Activated CD4-positive, alpha-beta T cell treated with anti-CD3 and anti-CD28 coated beads, Interleukin-2, amount 50 U/mL, for 48 hours (primary cell): ENCODE data around the gene ASTN2.

Experiments
- DNase-seq, 2 experiments: peaks; one replicate each; pipeline ENCODE4 v3.0.0-alpha.2; 2020

ASTN2 gene

GRCh38 chr9:117239428-117239827 lies 175.4 kb downstream of the ASTN2 start:
- DNase-seq, result no peak

DNA sequence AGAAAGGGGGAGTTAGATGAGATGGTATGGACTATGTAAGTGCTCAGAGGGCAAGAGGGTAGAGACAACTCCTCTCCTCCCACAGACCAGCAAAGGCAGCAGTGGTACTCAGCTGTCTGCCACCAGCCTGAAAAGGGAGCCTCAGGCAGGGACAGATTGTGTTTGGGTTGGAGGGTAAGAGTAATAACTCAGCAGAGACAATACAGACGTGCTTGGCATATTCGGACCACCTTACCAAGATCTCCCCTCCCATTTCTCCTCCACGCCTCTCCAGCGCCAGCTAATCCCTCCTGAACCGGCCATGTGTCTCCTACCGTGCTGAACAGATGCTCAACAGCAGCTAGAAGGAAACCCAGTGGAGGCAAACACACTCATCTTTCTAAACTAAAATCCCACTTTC lies 180.8 kb downstream of the ASTN2 start:
- no peak for DNase-seq

DNA sequence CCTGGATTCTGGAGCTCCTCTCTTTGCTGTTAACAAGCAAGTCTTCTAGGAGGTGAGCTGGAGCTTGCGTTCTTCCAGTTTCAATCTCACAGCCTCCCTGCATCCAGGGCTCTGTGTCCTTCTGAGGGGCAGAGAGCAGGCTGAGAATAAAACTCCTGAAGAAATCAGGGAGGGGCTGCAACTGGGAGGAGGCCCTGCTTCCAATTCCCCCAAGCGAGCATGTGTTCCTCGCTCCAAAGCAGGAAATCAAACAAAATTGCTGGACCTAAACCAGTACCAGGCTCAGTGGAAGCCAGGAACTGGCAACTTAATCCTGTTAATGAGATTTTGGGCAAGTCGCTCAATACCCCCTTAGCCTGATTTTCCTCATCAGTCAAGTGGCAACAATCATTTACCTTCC lies 181.8 kb downstream of the ASTN2 start:
- no peak for DNase-seq

- DNase-seq, result no peak
Measured at GRCh38 chr9:117232281-117232680, 182.6 kb downstream of the ASTN2 start.

- DNase-seq, result no peak
Measured at GRCh38 chr9:117231012-117231411, 183.8 kb downstream of the ASTN2 start.

DNA sequence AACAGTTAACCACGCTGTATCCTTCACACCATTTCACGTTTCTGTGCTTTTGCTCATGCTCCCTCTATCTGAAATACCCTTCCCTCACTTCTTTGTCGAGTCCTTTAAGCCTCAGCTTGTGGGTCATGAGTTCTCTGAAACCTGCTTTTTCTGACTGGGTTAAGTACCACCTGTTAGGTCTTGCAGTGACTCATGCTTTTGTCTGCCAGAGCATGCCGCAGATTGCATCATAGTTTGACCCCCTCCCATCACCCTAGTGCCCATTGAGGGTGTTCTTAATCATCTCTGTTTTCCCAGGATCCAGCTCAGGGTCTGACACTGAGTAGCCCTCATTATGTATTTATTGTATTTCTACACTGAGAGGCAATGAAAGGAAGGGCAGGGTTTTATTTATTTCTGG lies 190.2 kb downstream of the ASTN2 start:
- no peak for DNase-seq

GRCh38 chr9:117218951-117219350 lies 195.9 kb downstream of the ASTN2 start:
- DNase-seq, result no peak

DNA sequence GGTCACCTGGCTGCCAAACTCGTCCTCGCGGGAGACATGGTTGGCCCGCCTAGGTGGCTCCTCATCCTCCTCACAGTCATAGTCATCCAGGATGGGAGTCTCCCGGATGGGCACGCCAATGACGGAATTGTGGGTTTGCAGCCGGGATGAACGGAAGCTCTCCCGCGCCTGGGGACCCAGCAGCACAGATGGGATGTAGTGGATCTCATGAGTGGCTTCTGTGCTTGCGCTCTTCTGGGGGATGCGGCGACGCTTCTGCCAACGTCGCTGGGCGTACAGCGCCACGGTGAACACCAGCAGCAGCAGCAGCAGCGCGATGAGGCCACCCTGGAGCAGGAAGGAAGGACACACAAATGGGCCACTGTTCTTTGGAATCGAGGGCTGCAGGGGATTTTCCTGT lies 200.4 kb downstream of the ASTN2 start:
- DNase-seq, result no peak

GRCh38 chr9:117211280-117211679 lies 203.6 kb downstream of the ASTN2 start:
- no peak for DNase-seq

- no peak for DNase-seq
Measured at GRCh38 chr9:117205806-117206205, 209.1 kb downstream of the ASTN2 start.

- no peak for DNase-seq
Measured at GRCh38 chr9:117204971-117205370, 209.9 kb downstream of the ASTN2 start.

DNA sequence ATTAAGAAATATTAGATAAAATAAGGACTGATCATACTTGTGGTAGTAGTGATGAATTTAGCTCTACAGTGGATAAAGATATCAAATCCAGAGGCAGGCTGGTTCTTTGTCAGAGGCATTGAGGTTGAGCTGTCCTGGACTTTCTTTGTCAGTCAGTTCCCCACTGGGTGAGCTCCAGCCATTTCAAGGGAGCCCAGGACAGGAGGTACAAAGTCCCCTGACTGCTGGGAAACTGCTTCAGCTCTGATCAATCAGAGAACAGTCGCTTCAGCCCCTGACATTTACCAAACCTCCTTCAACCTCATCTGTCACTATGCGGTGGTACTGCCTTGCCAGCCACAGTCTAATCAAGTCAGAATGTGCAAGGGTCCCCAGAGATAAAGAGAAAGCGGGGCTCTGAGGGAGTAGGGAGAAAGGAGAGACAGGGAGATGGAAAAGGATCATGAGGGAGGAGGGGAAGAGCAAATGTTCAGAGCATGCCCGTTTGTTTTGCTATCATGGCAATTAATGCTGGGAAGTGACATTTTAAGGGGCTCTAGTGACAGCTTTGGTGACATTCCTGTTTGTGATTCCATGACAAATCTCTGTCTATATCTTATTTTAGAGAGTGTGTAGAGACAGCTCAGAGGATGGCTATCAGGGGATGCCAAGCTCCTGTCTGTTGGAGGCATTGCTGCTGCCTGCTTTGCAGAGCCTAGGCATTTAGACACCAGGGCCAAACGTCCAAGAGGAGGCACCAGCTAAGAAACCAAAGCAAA lies 223.2 kb downstream of the ASTN2 start:
- DNase-seq, result no peak

DNA sequence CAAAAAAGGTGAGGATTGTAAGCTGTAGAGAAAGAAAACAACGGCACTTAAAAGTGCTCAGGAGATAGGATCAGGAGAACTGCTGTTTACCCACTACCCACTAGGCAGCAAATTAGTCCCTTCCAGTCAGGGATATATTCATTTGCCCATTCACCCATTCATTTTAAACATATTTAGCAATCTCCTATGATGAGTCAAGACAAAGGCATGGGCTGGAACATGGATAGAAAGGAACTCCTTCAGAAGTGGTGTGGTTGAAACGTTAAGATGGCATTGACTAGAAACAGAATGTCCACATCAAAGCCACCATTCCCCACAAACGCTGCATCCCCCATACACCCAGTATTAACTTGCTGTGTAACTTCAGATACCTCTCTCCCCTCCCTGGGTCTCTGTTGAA lies 225.7 kb downstream of the ASTN2 start:
- no peak for DNase-seq

DNA sequence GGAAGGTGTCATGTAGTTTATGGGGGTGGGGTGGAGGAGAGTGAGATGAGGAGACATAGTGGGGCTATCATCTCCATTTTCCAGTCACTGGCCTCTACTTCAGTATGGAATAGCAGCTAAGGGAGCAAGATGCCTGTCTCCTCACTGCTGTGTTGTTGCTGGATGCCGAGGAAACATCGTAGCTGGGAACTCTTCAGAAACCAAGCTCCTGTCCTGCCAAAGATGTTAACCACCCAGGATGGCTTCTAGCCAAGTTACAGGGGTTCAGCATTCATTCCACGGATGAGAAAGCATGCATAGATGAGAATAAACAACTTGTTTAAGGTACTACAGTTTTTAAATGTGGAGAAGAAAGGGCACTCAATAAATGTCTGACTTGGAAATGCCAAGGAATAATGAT lies 226.5 kb downstream of the ASTN2 start:
- DNase-seq, result no peak

DNA sequence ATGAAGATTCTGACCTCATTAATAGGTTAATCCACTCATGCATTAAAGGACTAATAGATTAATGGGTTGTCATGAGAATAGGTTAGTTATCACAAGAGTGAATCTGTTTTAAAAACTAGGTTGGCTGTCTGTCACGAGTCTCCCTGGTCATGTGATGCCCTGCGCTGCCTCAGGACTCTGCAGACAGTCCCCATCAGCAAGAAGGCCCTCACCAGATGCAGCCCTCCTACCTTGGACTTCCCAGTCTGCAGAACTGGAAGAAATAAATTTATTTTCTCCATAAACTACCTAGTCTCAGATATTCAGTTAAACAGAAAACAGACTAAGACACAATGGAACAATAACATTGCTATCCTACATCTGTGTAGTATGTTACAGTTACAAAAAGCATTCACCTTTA lies 227.4 kb downstream of the ASTN2 start:
- DNase-seq, result no peak

GRCh38 chr9:117184173-117184572 lies 230.7 kb downstream of the ASTN2 start:
- no peak for DNase-seq

DNA sequence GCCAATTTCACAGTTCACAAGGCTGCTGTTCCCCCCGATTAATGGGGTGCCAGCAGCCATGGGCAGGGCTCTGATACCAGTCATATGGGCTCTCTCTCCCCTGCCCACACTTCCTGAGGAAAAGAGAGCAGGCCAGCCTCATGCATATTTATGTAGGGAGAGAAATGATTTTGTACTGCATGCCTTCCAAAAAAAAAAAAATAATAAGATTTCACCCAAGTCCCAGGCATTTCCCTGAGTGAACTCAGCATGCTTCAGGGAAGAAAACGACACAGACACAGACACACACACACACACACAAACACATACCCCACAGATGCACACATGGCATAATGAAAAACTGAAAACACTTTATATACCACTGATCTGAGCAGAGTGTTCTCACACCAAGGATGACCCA lies 232.8 kb downstream of the ASTN2 start:
- DNase-seq, result no peak

DNA sequence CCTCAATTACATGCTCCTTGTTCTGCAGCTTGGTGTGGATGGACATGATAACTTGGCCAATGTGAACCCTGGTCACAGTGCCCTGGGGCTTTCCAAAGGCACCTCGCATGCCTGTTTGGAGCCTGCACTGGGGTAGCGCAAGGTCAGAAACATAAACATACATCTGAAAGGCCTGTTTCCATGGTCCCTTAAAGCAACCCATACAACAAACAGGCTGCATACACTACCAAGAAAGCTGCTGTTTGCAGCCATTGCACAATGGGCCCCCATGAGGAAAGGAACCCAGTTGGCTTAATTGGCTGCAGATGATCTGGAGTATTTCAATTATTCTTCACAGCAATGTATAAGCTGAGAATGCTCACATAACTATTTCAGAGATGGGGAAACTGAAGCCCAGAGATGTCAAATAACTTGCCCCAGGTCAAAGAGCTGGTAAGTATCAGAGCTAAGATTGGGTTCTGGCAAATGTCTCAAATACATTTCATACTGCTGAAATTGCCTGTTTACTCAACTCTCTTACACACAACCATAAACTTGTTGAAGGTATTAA lies 233.9 kb downstream of the ASTN2 start:
- DNase-seq, result no peak

- no peak for DNase-seq
Measured at GRCh38 chr9:117178596-117179375, 236.1 kb downstream of the ASTN2 start.

- DNase-seq, result no peak
Measured at GRCh38 chr9:117170567-117170966, 244.3 kb downstream of the ASTN2 start.

GRCh38 chr9:117169089-117169621 lies 245.7 kb downstream of the ASTN2 start:
- DNase-seq, result no peak

DNA sequence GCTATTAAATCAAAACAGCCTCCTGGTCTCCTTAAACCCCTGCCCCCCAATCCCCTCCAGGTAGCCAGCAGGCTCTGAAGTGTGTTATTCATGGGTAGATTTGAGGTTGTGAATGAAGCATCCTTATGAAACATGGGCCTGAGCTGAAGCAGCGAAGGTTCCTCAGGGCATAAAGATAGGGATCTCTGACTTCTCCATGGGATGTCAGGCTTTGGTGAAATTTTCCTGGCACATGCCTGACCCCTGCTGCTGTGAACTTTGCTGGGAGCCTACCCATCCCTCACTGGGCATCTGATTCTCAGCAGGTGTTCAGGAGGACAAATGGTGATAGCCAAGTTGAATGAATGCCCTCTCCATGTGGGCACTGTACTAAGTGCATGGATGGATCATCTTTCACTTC lies 250.3 kb downstream of the ASTN2 start:
- DNase-seq, result no peak

DNA sequence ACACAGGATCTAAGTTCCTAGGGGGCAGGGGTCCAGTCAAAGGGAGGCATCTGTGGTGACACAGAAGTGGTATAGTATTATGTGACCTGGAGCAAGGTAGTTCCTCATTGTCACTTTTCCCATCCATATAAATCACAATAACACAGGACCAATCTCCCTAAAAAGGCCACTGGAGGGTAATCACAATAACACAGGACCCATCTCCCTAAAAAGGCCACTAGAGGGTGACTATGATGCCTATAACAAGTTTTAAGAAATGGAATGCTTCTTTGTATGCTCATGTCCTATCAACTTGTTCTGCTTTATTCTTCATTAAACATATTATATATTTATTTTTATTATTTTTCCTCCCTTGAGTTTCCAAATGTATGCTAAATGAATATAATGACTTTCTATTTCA lies 254.6 kb downstream of the ASTN2 start:
- no peak for DNase-seq
